ENCODE results near the gene CHRNG.

Gene CHRNG

DNA sequence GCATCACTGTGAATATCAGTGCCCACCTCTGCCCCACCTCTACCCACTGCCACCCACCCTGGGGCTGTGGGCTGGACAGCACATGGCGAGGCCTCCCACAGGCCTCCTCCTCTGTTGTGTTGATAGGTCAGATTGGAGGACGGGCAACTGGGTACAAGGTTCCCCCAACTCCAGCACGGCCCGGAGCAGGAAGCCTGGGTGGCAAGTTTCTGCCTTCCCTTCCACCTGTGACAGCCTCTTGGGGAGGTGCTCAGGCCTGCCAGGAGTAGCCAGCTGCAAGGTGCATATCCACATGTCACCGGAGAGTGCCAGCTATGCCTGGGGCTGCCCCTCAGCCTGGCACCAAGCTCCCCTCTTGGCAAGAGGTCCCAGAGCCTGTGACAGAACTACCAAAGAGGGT lies 45.0 kb upstream of the CHRNG start:
- H3K36me3 ChIP-seq = no peaks in the 10 kb centered on the region
- H3K4me2 ChIP-seq = no peak overlapping the region
- peaks cover 0 to 27% (median 3%) of the 10 kb centered on the region in 11 experiments; a peak in 8 of 22 replicates for H4K20me1 ChIP-seq
- H3K27me3 ChIP-seq = peaks cover 3 to 16% (median 8%) of the 10 kb centered on the region in 11 experiments
- H3K9ac ChIP-seq = no peak overlapping the region
- no peak overlapping the region for H3K4me3 ChIP-seq
- H3K4me1 ChIP-seq = no peaks in the 10 kb centered on the region; a peak in 1 of 20 replicates
- H3K27ac ChIP-seq = no peak overlapping the region
- no peak for TF ChIP-seq Cebpa-rat (IDR thresholded peaks at IDR 0.05)
- H3K9me3 ChIP-seq (replicated peaks in 1 of 11) = no peaks in the 10 kb centered on the region

DNA sequence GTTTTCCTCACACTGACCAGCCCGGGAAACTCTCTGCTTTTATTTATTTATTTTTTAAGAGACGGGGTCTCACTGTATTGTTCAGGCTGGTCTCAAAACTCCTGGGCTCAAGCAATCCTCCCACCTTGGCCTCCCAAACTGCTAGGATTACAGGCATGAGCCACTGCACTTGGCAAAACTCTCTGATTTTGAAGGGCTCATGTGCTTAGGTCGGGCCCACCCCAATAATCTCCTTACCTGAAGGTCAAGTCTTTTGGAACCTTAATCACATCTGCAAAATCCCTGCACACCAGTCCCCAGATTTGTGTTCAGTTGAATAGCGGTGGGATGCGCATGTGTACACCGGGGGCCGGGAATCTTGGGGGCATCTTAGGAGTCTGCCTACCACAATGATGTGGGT lies 44.2 kb upstream of the CHRNG start:
- Histone ChIP-seq H3K4me1 (no peaks in the 10 kb centered on the region; a peak in 1 of 20 replicates), H3K27ac (no peak overlapping the region), H3K9me3 (replicated peaks in 1 of 11) (no peaks in the 10 kb centered on the region), H3K9ac (no peak overlapping the region), H3K27me3 (peaks cover 0 to 9% (median under 1%) of the 10 kb centered on the region in 11 experiments; a peak in 13 of 22 replicates), H4K20me1 (peaks cover 0 to 20% (median 0%) of the 10 kb centered on the region in 11 experiments; a peak in 6 of 22 replicates), H3K36me3 (no peaks in the 10 kb centered on the region), H3K4me2 (no peak overlapping the region), H3K4me3 (no peak overlapping the region)
- no peak for TF ChIP-seq Cebpa-rat (IDR thresholded peaks at IDR 0.05)

- Histone ChIP-seq H4K20me1 (peaks cover 0 to 19% (median 0%) of the 10 kb centered on the region in 11 experiments; a peak in 3 of 22 replicates), H3K27ac (no peak overlapping the region), H3K36me3 (no peaks in the 10 kb centered on the region), H3K27me3 (peaks cover 0 to 14% (median 13%) of the 10 kb centered on the region in 11 experiments; a peak in 13 of 22 replicates), H3K9me3 (replicated peaks in 1 of 11) (no peaks in the 10 kb centered on the region), H3K4me3 (no peak overlapping the region), H3K4me1 (no peaks in the 10 kb centered on the region), H3K9ac (no peak overlapping the region), H3K4me2 (no peak overlapping the region)
- no peak for TF ChIP-seq Cebpa-rat (IDR thresholded peaks at IDR 0.05)
Measured at GRCh38 chr2:232496501-232497270, 42.8 kb upstream of the CHRNG start.

DNA sequence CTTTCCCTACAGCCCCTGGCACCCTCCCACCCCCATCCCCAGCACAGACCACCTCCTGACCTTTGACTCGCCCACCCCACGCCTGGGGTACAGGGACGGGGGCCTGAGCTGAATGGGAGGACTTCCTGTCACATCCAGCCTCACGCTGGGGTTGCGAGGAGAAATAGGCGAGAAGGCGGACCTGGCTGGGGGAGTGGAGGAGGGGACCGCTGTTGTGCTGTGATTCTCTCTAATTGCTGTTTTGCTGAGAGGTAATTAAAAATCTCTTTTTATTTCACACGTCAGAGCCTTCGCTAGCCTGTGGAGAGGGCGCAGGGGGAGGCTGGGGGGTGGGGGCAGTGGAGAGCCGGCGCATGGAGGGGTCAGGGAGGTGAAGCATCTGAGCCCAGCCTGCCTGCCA lies 42.1 kb upstream of the CHRNG start:
- no peaks in the 10 kb centered on the region for H3K36me3 ChIP-seq
- no peak overlapping the region for H3K4me2 ChIP-seq
- no peak overlapping the region for H3K27ac ChIP-seq
- no peak for TF ChIP-seq Cebpa-rat (IDR thresholded peaks at IDR 0.05)
- no peak overlapping the region for H3K9ac ChIP-seq
- no peak overlapping the region for H3K4me3 ChIP-seq
- no peaks in the 10 kb centered on the region for H3K9me3 ChIP-seq (replicated peaks in 1 of 11)
- H4K20me1 ChIP-seq = peaks cover 0 to 16% (median 0%) of the 10 kb centered on the region in 11 experiments; a peak in 3 of 22 replicates
- H3K27me3 ChIP-seq = peaks cover 2 to 21% (median 20%) of the 10 kb centered on the region in 11 experiments
- peaks cover 0 to 2% (median under 1%) of the 10 kb centered on the region in 10 experiments; a peak in 8 of 20 replicates for H3K4me1 ChIP-seq

DNA sequence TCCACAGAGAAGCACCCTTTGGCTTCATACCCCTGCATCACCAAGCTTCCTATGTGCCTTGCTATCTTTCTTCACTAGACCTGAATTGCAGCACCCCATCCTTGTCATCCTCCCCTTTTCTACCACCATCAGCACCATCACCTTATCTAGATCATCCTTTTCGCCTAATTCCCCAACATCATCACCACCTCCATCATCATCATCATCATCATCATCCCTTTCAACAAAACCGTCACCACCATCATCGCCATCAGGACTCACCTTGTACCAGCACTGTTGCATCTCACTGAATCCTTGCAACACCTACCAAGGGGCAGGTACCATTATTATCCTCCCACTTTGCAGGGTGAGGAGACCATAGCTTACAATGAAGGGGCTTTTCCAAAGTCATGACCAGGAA lies 41.0 kb upstream of the CHRNG start:
- H3K27ac ChIP-seq = no peak overlapping the region
- no peaks in the 10 kb centered on the region for H3K9me3 ChIP-seq (replicated peaks in 1 of 11)
- H3K4me1 ChIP-seq = peaks cover 6 to 11% (median 10%) of the 10 kb centered on the region in 10 experiments; a peak in 16 of 20 replicates
- no peak overlapping the region for H3K4me3 ChIP-seq
- H3K4me2 ChIP-seq = no peak overlapping the region
- no peak for TF ChIP-seq Cebpa-rat (IDR thresholded peaks at IDR 0.05)
- H3K27me3 ChIP-seq = peaks cover 12 to 32% (median 30%) of the 10 kb centered on the region in 11 experiments
- H3K9ac ChIP-seq = no peak overlapping the region
- H3K36me3 ChIP-seq = no peaks in the 10 kb centered on the region
- peaks cover 0 to 11% (median 3%) of the 10 kb centered on the region in 11 experiments; a peak in 6 of 22 replicates for H4K20me1 ChIP-seq

DNA sequence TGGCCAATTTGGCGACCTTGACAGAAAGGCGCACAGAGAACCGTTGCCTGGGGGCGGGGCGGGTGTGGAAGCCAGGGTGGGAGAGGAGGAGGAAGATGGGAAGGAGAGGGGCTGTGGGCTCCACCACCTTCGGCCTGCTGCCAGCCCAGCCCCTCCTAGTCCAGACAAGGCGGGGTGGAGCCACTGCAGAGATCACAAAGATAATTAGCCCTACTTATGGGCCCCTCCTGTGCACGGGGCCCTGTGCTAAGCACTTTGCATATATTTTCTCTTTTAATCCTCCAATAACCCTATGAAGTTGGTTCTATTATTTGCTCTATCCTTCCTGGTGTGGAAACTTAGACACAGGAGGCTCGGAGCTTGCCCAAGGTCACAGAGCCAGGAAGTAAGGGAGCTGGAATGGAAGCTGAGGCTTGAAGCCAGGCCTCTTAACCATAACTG lies 38.1 kb upstream of the CHRNG start:
- no peak for TF ChIP-seq Cebpa-rat (IDR thresholded peaks at IDR 0.05)
- H3K36me3 ChIP-seq = no peaks in the 10 kb centered on the region
- no peaks in the 10 kb centered on the region for H3K9me3 ChIP-seq (replicated peaks in 1 of 11)
- no peak overlapping the region for H3K9ac ChIP-seq
- no peak overlapping the region for H3K4me2 ChIP-seq
- H3K27ac ChIP-seq = no peak overlapping the region
- H3K27me3 ChIP-seq = peaks cover 37 to 61% (median 56%) of the 10 kb centered on the region in 11 experiments
- peaks cover 6 to 18% (median 17%) of the 10 kb centered on the region in 10 experiments; a peak in 16 of 20 replicates for H3K4me1 ChIP-seq
- H3K4me3 ChIP-seq = no peak overlapping the region
- peaks cover 0 to 26% (median 4%) of the 10 kb centered on the region in 11 experiments; a peak in 9 of 22 replicates for H4K20me1 ChIP-seq

- no peaks in the 10 kb centered on the region for H3K36me3 ChIP-seq
- H3K9ac ChIP-seq = no peak overlapping the region
- peaks cover 6 to 18% (median 17%) of the 10 kb centered on the region in 10 experiments; a peak in 16 of 20 replicates for H3K4me1 ChIP-seq
- peaks cover 0 to 26% (median 4%) of the 10 kb centered on the region in 11 experiments; a peak in 9 of 22 replicates for H4K20me1 ChIP-seq
- no peak overlapping the region for H3K4me3 ChIP-seq
- no peak for TF ChIP-seq Cebpa-rat (IDR thresholded peaks at IDR 0.05)
- no peak overlapping the region for H3K27ac ChIP-seq
- no peak overlapping the region; a peak in 2 of 22 replicates for H3K4me2 ChIP-seq
- H3K9me3 ChIP-seq (replicated peaks in 1 of 11) = no peaks in the 10 kb centered on the region
- peaks cover 37 to 66% (median 60%) of the 10 kb centered on the region in 11 experiments for H3K27me3 ChIP-seq
Measured at GRCh38 chr2:232501794-232502390, 37.6 kb upstream of the CHRNG start.

DNA sequence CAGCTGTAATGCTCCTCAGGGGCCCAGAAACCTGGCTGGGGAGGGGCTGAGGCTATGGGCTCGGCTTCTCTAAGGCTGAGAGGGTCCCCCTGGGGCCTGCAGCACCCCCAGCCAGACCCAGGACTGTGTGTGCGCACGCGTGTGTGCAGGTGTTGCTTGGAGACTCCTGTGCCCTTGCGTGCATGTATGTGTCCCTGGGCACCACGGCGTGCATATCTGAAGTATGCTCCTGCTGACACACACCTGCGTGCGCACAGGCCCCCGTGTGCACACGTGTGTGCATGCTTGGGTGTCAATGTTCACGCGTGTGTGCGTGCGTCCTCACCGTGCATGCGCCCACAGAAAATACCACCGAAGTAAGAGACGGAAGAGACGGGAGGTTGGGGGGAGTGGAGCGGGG lies 37.0 kb upstream of the CHRNG start:
- peaks cover 6 to 18% (median 17%) of the 10 kb centered on the region in 10 experiments; a peak in 16 of 20 replicates for H3K4me1 ChIP-seq
- no peak overlapping the region for H3K9ac ChIP-seq
- H3K27me3 ChIP-seq = peaks cover 37 to 69% (median 62%) of the 10 kb centered on the region in 11 experiments
- no peaks in the 10 kb centered on the region for H3K9me3 ChIP-seq (replicated peaks in 1 of 11)
- no peak overlapping the region for H3K4me3 ChIP-seq
- H3K27ac ChIP-seq = no peak overlapping the region
- no peak for TF ChIP-seq Cebpa-rat (IDR thresholded peaks at IDR 0.05)
- no peaks in the 10 kb centered on the region for H3K36me3 ChIP-seq
- peaks cover 0 to 26% (median 4%) of the 10 kb centered on the region in 11 experiments; a peak in 9 of 22 replicates for H4K20me1 ChIP-seq
- peak overlapping the region in 7 of 11 experiments; percentile 38 to 67 (median 58); a peak in 10 of 22 replicates for H3K4me2 ChIP-seq

All from BLaER1 treated with 17β-estradiol and CSF1 and Interleukin-3, amounts not matched to agents 10 nM and 100 nM (cell line).